Measurements from ENCODE around the gene AMBP.
A peak's percentile ranks its signal among the peaks of the same experiment; 100 is the strongest.

The AMBP gene

GRCh38 chr9:114034196-114034595 lies 43.9 kb downstream of the AMBP start:
- H3K27ac ChIP-seq (ENCODE audit: low read depth, low read length, poor library complexity, severe bottlenecking), result no peak overlapping the region
- no peaks in the 10 kb centered on the region for H3K9me3 ChIP-seq (ENCODE audit: low read length)
- TF ChIP-seq CTCF (IDR thresholded peaks at IDR 0.05; ENCODE audit: low read length), result no peak
- no peak for TF ChIP-seq EZH2 (IDR thresholded peaks at IDR 0.05; ENCODE audit: borderline replicate concordance, low read length)
- no peak overlapping the region for H2AFZ ChIP-seq (ENCODE audit: low read length)
- H3K4me2 ChIP-seq (ENCODE audit: low read length), result no peak overlapping the region
- no peaks in the 10 kb centered on the region for H3K4me1 ChIP-seq (ENCODE audit: insufficient read depth, low read length, severe bottlenecking)
- H4K20me1 ChIP-seq (ENCODE audit: insufficient read depth, low read length), result no peaks in the 10 kb centered on the region
- no peaks in the 10 kb centered on the region for H3K79me2 ChIP-seq (ENCODE audit: insufficient read depth, low read length)
- 0 out of 2 replicates have a peak, but pooled peaks cover 3% of the 10 kb centered on the region for H3K27me3 ChIP-seq (ENCODE audit: insufficient read depth, low read length)
- no peaks in the 10 kb centered on the region for H3K36me3 ChIP-seq (ENCODE audit: insufficient read depth, low read length)
- H3K9me2 ChIP-seq (ENCODE audit: low read depth, low read length), result no peaks in the 10 kb centered on the region
- H3K4me3 ChIP-seq (ENCODE audit: low read depth, low read length, poor library complexity, severe bottlenecking), result no peak overlapping the region
- H3K9ac ChIP-seq (ENCODE audit: low read length), result no peak overlapping the region
- no peaks in the 10 kb centered on the region for H3F3A ChIP-seq (ENCODE audit: insufficient read depth, low read length)

GRCh38 chr9:114033397-114034103 lies 44.5 kb downstream of the AMBP start:
- Histone ChIP-seq H2AFZ (ENCODE audit: low read length) (no peak overlapping the region), H3K4me3 (ENCODE audit: low read depth, low read length, poor library complexity, severe bottlenecking) (no peak overlapping the region), H3K4me1 (ENCODE audit: insufficient read depth, low read length, severe bottlenecking) (no peaks in the 10 kb centered on the region), H3K9me2 (ENCODE audit: low read depth, low read length) (no peaks in the 10 kb centered on the region), H3K36me3 (ENCODE audit: insufficient read depth, low read length) (no peaks in the 10 kb centered on the region), H3F3A (ENCODE audit: insufficient read depth, low read length) (no peaks in the 10 kb centered on the region), H3K9ac (ENCODE audit: low read length) (no peak overlapping the region), H3K79me2 (ENCODE audit: insufficient read depth, low read length) (no peaks in the 10 kb centered on the region), H3K27ac (ENCODE audit: low read depth, low read length, poor library complexity, severe bottlenecking) (no peak overlapping the region), H4K20me1 (ENCODE audit: insufficient read depth, low read length) (no peaks in the 10 kb centered on the region), H3K27me3 (ENCODE audit: insufficient read depth, low read length) (0 out of 2 replicates have a peak, but pooled peaks cover 3% of the 10 kb centered on the region), H3K9me3 (ENCODE audit: low read length) (no peaks in the 10 kb centered on the region), H3K4me2 (ENCODE audit: low read length) (no peak overlapping the region)
- TF ChIP-seq EZH2 (IDR thresholded peaks at IDR 0.05; ENCODE audit: borderline replicate concordance, low read length) (no peak), CTCF (IDR thresholded peaks at IDR 0.05; ENCODE audit: low read length) (peak; percentile 53)

- no peaks in the 10 kb centered on the region for H3K36me3 ChIP-seq (ENCODE audit: insufficient read depth, low read length)
- H3K27ac ChIP-seq (ENCODE audit: low read depth, low read length, poor library complexity, severe bottlenecking), result no peak overlapping the region
- no peaks in the 10 kb centered on the region for H3F3A ChIP-seq (ENCODE audit: insufficient read depth, low read length)
- 0 out of 2 replicates have a peak, but pooled peaks cover 3% of the 10 kb centered on the region for H3K27me3 ChIP-seq (ENCODE audit: insufficient read depth, low read length)
- H2AFZ ChIP-seq (ENCODE audit: low read length), result no peak overlapping the region
- H4K20me1 ChIP-seq (ENCODE audit: insufficient read depth, low read length), result no peaks in the 10 kb centered on the region
- TF ChIP-seq CTCF (IDR thresholded peaks at IDR 0.05; ENCODE audit: low read length), result no peak
- no peak for TF ChIP-seq EZH2 (IDR thresholded peaks at IDR 0.05; ENCODE audit: borderline replicate concordance, low read length)
- no peak overlapping the region for H3K4me3 ChIP-seq (ENCODE audit: low read depth, low read length, poor library complexity, severe bottlenecking)
- no peak overlapping the region for H3K9ac ChIP-seq (ENCODE audit: low read length)
- no peaks in the 10 kb centered on the region for H3K4me1 ChIP-seq (ENCODE audit: insufficient read depth, low read length, severe bottlenecking)
- no peak overlapping the region for H3K4me2 ChIP-seq (ENCODE audit: low read length)
- no peaks in the 10 kb centered on the region for H3K9me2 ChIP-seq (ENCODE audit: low read depth, low read length)
- no peaks in the 10 kb centered on the region for H3K79me2 ChIP-seq (ENCODE audit: insufficient read depth, low read length)
- H3K9me3 ChIP-seq (ENCODE audit: low read length), result no peaks in the 10 kb centered on the region
These were observed 45.9 kb downstream of the AMBP start for GRCh38 chr9:114031948-114032840.
